Neural cell (in vitro differentiated cells): Measurements from ENCODE around the gene OPN4.

Experiments
- MXI1 ChIP-seq: fragments of 450-650 bp; conservative IDR thresholded peaks from 2 replicates; pipeline ENCODE4 v1.6.1; 2014; ENCODE audit warnings: antibody characterized with exemption, mild to moderate bottlenecking; ENCODE audit not compliant: poor library complexity, severe bottlenecking
- SMC3 ChIP-seq: fragments of 450-650 bp; conservative IDR thresholded peaks from 2 replicates; pipeline ENCODE4 v1.6.1; 2014; ENCODE audit warnings: antibody characterized with exemption, mild to moderate bottlenecking, moderate library complexity; ENCODE audit not compliant: poor library complexity
- TF ChIP-seq, protein P1 (sequence below): fragments of 450-650 bp; IDR thresholded peaks from 2 replicates; pipeline ENCODE4 v1.5.1; 2014; ENCODE audit warnings: antibody characterized with exemption, mild to moderate bottlenecking, moderate library complexity; ENCODE audit not compliant: poor library complexity, severe bottlenecking

DNA sequence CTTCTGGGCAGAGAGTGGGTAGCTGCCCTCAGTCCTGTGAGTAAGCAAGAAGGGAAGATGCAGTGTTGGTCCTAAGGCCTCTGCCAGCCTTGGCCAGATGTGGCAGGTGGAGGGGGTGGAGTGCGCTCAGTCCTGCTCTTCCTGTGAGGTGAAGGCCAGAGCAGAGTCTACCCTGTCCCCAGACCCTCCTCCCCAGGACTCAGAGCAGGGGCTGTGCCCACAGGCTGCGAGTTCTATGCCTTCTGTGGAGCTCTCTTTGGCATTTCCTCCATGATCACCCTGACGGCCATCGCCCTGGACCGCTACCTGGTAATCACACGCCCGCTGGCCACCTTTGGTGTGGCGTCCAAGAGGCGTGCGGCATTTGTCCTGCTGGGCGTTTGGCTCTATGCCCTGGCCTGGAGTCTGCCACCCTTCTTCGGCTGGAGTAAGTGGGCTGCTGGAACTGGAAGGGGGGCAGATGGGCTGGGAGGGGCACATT lies 4.0 kb downstream of the OPN4 start:
- no peak for TF ChIP-seq MXI1
- TF ChIP-seq SMC3 = no peak
- TF ChIP-seq, protein P1, sequence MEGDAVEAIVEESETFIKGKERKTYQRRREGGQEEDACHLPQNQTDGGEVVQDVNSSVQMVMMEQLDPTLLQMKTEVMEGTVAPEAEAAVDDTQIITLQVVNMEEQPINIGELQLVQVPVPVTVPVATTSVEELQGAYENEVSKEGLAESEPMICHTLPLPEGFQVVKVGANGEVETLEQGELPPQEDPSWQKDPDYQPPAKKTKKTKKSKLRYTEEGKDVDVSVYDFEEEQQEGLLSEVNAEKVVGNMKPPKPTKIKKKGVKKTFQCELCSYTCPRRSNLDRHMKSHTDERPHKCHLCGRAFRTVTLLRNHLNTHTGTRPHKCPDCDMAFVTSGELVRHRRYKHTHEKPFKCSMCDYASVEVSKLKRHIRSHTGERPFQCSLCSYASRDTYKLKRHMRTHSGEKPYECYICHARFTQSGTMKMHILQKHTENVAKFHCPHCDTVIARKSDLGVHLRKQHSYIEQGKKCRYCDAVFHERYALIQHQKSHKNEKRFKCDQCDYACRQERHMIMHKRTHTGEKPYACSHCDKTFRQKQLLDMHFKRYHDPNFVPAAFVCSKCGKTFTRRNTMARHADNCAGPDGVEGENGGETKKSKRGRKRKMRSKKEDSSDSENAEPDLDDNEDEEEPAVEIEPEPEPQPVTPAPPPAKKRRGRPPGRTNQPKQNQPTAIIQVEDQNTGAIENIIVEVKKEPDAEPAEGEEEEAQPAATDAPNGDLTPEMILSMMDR = no peak
